Omental fat pad (tissue), 4 donors: Measurements from ENCODE around the gene TRIM6. TPM values are rescaled to one million over a fixed set of nuclear protein-coding genes. Genes with fewer than 3 reads are reported as not detected.

ENCODE experiments used
- ATAC-seq: fragments of 150-250 bp; one replicate; pipeline ENCODE4 v1.9.1; 2016; ENCODE audit warnings: mild to moderate bottlenecking, moderate library complexity; ENCODE audit not compliant: low FRiP score
- DNase-seq: peaks from one replicate; pipeline ENCODE4 v3.0.0-alpha.2; 2019; ENCODE audit warnings: low spot score
- CTCF ChIP-seq, 3 donors: fragments of 450-650 bp; IDR thresholded peaks; one replicate each; pipeline ENCODE4 v1.5.1; 2016 to 2017; ENCODE audit warnings: antibody characterized with exemption in 3 of 3, mild to moderate bottlenecking in 3 of 3, moderate library complexity in 2 of 3
- total RNA-seq, 4 donors: library from RNA; depleted of rRNA; stranded (reverse); fragments of >200 nt; gene quantifications; one replicate each; pipeline ENCODE4 v1.1.0, GENCODE V29; 2016

The TRIM6 gene
- total RNA-seq, 4 donors from 2014 or later, result 1.9 to 3.3 (median 2.8) TPM

DNA sequence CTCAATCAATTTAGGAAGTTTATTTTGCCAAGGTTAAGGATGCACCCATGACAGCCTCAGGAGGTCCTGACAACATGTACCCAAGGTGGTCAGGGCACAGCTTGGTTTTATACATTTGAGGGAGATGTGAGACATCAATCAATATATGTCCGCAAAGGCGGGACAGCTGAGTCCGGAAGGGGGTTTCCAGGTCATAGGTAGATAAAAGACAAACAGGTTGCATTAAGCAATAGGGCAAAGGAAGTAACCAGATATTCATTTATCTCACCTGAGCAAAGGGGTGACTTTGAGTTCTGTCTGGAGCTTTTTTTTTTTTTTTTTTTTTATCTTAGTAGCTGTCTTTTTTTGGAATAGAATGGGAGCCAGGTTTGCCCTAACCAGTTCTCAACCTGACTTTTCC lies 26.4 kb downstream of the TRIM6 start:
- DNase-seq, result no peak
- ATAC-seq, result no peak
- no peak for TF ChIP-seq CTCF (IDR thresholded peaks at IDR 0.05)

DNA sequence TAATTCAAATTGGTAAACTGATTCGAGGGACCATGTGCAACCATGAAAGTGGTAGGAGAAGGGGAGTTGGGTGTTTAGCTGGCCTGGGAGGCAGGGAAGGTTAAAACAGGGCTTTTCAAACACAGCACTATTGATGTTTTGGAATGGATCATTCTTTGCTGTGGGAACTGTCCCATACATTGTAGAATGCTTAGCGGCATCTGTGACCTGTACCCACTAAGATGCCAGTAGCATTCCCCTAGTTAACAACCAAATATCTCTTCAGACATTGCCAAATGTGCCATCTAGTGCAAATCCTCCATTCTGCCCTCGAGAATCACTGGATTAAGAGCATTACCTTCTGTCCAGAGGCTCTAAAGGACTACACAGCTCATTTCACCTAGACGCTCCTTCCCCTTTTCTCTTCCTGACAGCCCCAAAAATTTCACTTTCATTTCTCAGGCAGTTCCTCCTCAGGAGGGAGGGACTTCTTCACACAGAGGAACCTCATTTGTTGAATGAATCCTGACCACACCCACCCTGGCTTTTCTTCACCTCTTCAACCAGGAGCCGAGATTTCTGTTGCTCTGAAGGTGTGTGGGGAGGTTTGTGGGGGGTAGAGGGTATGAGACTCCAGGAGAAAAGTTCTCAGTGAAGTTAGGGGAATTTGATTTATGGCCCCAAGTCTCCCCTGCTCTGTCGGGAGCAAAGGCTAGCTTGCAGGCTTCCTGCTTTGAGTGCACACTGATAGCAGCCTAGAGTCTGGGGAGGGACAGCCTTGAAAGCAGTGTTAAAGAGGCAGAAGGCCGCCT lies 28.2 kb downstream of the TRIM6 start, which contains the start of gene TRIM34:
Gene TRIM34, plus strand, starts transcription at position 513 of the 791 bp plus-strand sequence. CDS start 7,331 bp downstream, outside the sequence.
- no peak for DNase-seq
- TF ChIP-seq CTCF (IDR thresholded peaks at IDR 0.05), result no peak
- peak; percentile 95 for ATAC-seq

GRCh38 chr11:5625281-5625680 lies 28.8 kb downstream of the TRIM6 start:
- DNase-seq (no peak), ATAC-seq (peak; percentile 22)
- TF ChIP-seq CTCF (IDR thresholded peaks at IDR 0.05), result no peak

- no peak for DNase-seq
- ATAC-seq, result no peak
- no peak for TF ChIP-seq CTCF (IDR thresholded peaks at IDR 0.05)
Observed at GRCh38 chr11:5626196-5626595, 29.8 kb downstream of the TRIM6 start.

DNA sequence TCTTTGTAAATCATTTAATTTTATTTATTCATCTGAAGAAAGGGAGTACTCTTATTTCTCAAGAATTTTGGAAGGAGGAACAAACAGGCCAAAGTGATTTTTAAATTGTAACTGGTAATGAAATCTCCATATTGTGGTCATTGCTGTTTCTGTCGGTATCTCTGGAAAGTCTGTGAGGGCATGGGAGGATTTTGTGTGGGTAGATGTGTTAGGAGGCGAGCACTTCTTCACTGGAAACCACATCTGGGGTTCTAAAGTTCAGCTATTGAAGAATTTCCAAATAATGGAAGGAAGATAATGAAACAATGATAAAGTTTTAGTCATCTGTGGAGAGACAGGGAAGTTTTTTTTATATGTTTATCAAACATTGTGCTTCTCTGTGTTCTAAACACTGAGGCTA lies 35.0 kb downstream of the TRIM6 start:
- DNase-seq (no peak), ATAC-seq (no peak)
- TF ChIP-seq CTCF (IDR thresholded peaks at IDR 0.05), result no peak

DNA sequence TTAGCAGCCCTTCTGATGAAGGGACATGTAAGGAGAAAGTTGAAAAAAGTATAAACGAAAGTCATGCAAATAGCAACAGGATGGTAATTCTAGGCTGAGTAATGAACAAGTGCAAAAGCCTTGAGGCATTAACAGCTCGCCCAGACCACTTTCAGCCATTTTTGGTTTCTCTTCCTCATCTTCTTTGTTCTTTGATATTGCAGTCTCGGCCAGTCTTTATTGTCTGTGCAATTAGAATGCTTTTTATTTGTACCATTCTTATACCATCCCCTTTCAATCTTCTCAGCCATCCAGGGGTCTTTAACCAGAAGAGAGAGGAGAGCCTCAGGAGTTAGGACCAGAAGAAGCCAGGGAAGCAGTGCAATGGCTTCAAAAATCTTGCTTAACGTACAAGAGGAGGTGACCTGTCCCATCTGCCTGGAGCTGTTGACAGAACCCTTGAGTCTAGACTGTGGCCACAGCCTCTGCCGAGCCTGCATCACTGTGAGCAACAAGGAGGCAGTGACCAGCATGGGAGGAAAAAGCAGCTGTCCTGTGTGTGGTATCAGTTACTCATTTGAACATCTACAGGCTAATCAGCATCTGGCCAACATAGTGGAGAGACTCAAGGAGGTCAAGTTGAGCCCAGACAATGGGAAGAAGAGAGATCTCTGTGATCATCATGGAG lies 35.7 kb downstream of the TRIM6 start:
- no peak for ATAC-seq
- no peak for TF ChIP-seq CTCF (IDR thresholded peaks at IDR 0.05)
- DNase-seq, result no peak
